Measurements from ENCODE around the gene TNS3. TPM values are rescaled to one million over a fixed set of nuclear protein-coding genes. Genes with fewer than 3 reads are reported as not detected.

TNS3 gene
- total RNA-seq, 2 donors from 2014 or later: 0.37 to 0.71 TPM

GRCh38 chr7:47570649-47571050, 11.3 kb downstream of the TNS3 start:
- no peaks in the 10 kb centered on the region for H3K36me3 Mint-ChIP-seq (ENCODE audit: low read depth)
- H3K4me3 Mint-ChIP-seq: no peak overlapping the region
- H3K4me1 Mint-ChIP-seq: no peaks in the 10 kb centered on the region
- H3K9me3 Mint-ChIP-seq: no peaks in the 10 kb centered on the region
- no peak overlapping the region for H3K27ac Mint-ChIP-seq
- no peak for ATAC-seq (replicated peaks)
- peaks cover 3% of the 10 kb centered on the region for H3K27me3 Mint-ChIP-seq

GRCh38 chr7:47568547-47568946, 13.4 kb downstream of the TNS3 start:
- Mint-ChIP-seq H3K36me3 (ENCODE audit: low read depth) (no peaks in the 10 kb centered on the region), H3K27ac (no peak overlapping the region), H3K9me3 (no peaks in the 10 kb centered on the region), H3K27me3 (peaks cover 3% of the 10 kb centered on the region), H3K4me1 (no peaks in the 10 kb centered on the region), H3K4me3 (no peak overlapping the region)
- no peak for ATAC-seq (replicated peaks)

- no peaks in the 10 kb centered on the region for H3K27me3 Mint-ChIP-seq
- no peaks in the 10 kb centered on the region for H3K9me3 Mint-ChIP-seq
- H3K27ac Mint-ChIP-seq: no peak overlapping the region
- ATAC-seq (replicated peaks): no peak
- no peak overlapping the region for H3K4me3 Mint-ChIP-seq
- H3K36me3 Mint-ChIP-seq (ENCODE audit: low read depth): no peaks in the 10 kb centered on the region
- H3K4me1 Mint-ChIP-seq: no peaks in the 10 kb centered on the region
Observed at GRCh38 chr7:47568056-47568455, 13.9 kb downstream of the TNS3 start.

GRCh38 chr7:47565640-47566250, 16.2 kb downstream of the TNS3 start:
- Mint-ChIP-seq H3K4me3 (no peak overlapping the region), H3K4me1 (no peaks in the 10 kb centered on the region), H3K36me3 (ENCODE audit: low read depth) (no peaks in the 10 kb centered on the region), H3K9me3 (no peaks in the 10 kb centered on the region), H3K27me3 (no peaks in the 10 kb centered on the region), H3K27ac (no peak overlapping the region)
- ATAC-seq (replicated peaks): no peak

GRCh38 chr7:47563521-47563920, 18.4 kb downstream of the TNS3 start:
- no peak for ATAC-seq (replicated peaks)
- Mint-ChIP-seq H3K9me3 (no peaks in the 10 kb centered on the region), H3K36me3 (ENCODE audit: low read depth) (no peaks in the 10 kb centered on the region), H3K27ac (no peak overlapping the region), H3K4me1 (no peaks in the 10 kb centered on the region), H3K27me3 (no peaks in the 10 kb centered on the region), H3K4me3 (no peak overlapping the region)

GRCh38 chr7:47561715-47562446, 20.0 kb downstream of the TNS3 start:
- Mint-ChIP-seq H3K4me1 (no peaks in the 10 kb centered on the region), H3K9me3 (no peaks in the 10 kb centered on the region), H3K27me3 (no peaks in the 10 kb centered on the region), H3K4me3 (no peak overlapping the region), H3K27ac (no peak overlapping the region), H3K36me3 (ENCODE audit: low read depth) (no peaks in the 10 kb centered on the region)
- ATAC-seq (replicated peaks): no peak

- Mint-ChIP-seq H3K4me1 (no peaks in the 10 kb centered on the region), H3K9me3 (no peaks in the 10 kb centered on the region), H3K36me3 (ENCODE audit: low read depth) (no peaks in the 10 kb centered on the region), H3K4me3 (no peak overlapping the region), H3K27ac (no peak overlapping the region), H3K27me3 (no peaks in the 10 kb centered on the region)
- ATAC-seq (replicated peaks): no peak
Observed at GRCh38 chr7:47559306-47560220, 22.3 kb downstream of the TNS3 start.

GRCh38 chr7:47557694-47558670, 23.9 kb downstream of the TNS3 start:
- ATAC-seq (replicated peaks): no peak
- Mint-ChIP-seq H3K9me3 (no peaks in the 10 kb centered on the region), H3K36me3 (ENCODE audit: low read depth) (no peaks in the 10 kb centered on the region), H3K27me3 (no peaks in the 10 kb centered on the region), H3K4me1 (no peaks in the 10 kb centered on the region), H3K27ac (no peak overlapping the region), H3K4me3 (no peak overlapping the region)

GRCh38 chr7:47557317-47557693, 24.6 kb downstream of the TNS3 start:
- Mint-ChIP-seq H3K27me3 (no peaks in the 10 kb centered on the region), H3K36me3 (ENCODE audit: low read depth) (no peaks in the 10 kb centered on the region), H3K9me3 (no peaks in the 10 kb centered on the region), H3K4me3 (no peak overlapping the region), H3K27ac (no peak overlapping the region), H3K4me1 (no peaks in the 10 kb centered on the region)
- ATAC-seq (replicated peaks): no peak

GRCh38 chr7:47556511-47557180, 25.3 kb downstream of the TNS3 start:
- no peak overlapping the region for H3K4me3 Mint-ChIP-seq
- ATAC-seq (replicated peaks): no peak
- no peaks in the 10 kb centered on the region for H3K9me3 Mint-ChIP-seq
- H3K4me1 Mint-ChIP-seq: no peaks in the 10 kb centered on the region
- no peaks in the 10 kb centered on the region for H3K36me3 Mint-ChIP-seq (ENCODE audit: low read depth)
- H3K27me3 Mint-ChIP-seq: no peaks in the 10 kb centered on the region
- no peak overlapping the region for H3K27ac Mint-ChIP-seq

GRCh38 chr7:47553309-47553708, 28.6 kb downstream of the TNS3 start:
- Mint-ChIP-seq H3K4me3 (no peak overlapping the region), H3K27ac (no peak overlapping the region), H3K27me3 (no peaks in the 10 kb centered on the region), H3K9me3 (no peaks in the 10 kb centered on the region), H3K4me1 (no peaks in the 10 kb centered on the region), H3K36me3 (ENCODE audit: low read depth) (no peaks in the 10 kb centered on the region)
- no peak for ATAC-seq (replicated peaks)

- Mint-ChIP-seq H3K4me3 (no peak overlapping the region), H3K27me3 (no peaks in the 10 kb centered on the region), H3K9me3 (no peaks in the 10 kb centered on the region), H3K27ac (no peak overlapping the region), H3K4me1 (no peaks in the 10 kb centered on the region), H3K36me3 (ENCODE audit: low read depth) (no peaks in the 10 kb centered on the region)
- no peak for ATAC-seq (replicated peaks)
Observed at GRCh38 chr7:47552621-47553020, 29.3 kb downstream of the TNS3 start.

GRCh38 chr7:47551668-47552440, 30.1 kb downstream of the TNS3 start:
- ATAC-seq (replicated peaks): no peak
- H3K9me3 Mint-ChIP-seq: no peaks in the 10 kb centered on the region
- no peaks in the 10 kb centered on the region for H3K36me3 Mint-ChIP-seq (ENCODE audit: low read depth)
- H3K4me1 Mint-ChIP-seq: no peaks in the 10 kb centered on the region
- no peaks in the 10 kb centered on the region for H3K27me3 Mint-ChIP-seq
- H3K4me3 Mint-ChIP-seq: no peak overlapping the region
- H3K27ac Mint-ChIP-seq: no peak overlapping the region

Data from activated T-helper 17 cell treated with anti-CD3 and anti-CD28 coated beads, Interleukin-2, amount 50 U/mL, for 72 hours (primary cell).